ENCODE measurements around the gene HIVEP1.

GRCh38 chr6:11989386-11989785 is 22.7 kb upstream of the HIVEP1 start:
- TF ChIP-seq ZFX (IDR thresholded peaks at IDR 0.05; ENCODE audit: borderline replicate concordance) = no peak
- TF ChIP-seq, protein P1, sequence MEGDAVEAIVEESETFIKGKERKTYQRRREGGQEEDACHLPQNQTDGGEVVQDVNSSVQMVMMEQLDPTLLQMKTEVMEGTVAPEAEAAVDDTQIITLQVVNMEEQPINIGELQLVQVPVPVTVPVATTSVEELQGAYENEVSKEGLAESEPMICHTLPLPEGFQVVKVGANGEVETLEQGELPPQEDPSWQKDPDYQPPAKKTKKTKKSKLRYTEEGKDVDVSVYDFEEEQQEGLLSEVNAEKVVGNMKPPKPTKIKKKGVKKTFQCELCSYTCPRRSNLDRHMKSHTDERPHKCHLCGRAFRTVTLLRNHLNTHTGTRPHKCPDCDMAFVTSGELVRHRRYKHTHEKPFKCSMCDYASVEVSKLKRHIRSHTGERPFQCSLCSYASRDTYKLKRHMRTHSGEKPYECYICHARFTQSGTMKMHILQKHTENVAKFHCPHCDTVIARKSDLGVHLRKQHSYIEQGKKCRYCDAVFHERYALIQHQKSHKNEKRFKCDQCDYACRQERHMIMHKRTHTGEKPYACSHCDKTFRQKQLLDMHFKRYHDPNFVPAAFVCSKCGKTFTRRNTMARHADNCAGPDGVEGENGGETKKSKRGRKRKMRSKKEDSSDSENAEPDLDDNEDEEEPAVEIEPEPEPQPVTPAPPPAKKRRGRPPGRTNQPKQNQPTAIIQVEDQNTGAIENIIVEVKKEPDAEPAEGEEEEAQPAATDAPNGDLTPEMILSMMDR (IDR thresholded peaks at IDR 0.05) = no peak
